Lower leg skin (tissue), 3 donors: Measurements from ENCODE around the gene TBCD.

Source experiments
- POLR2A ChIP-seq, 2 donors: fragments of 450-650 bp; IDR thresholded peaks; one replicate each; pipeline ENCODE4 v1.6.1; 2016 to 2017; ENCODE audit warnings: antibody characterized with exemption in 2 of 2, mild to moderate bottlenecking in 1 of 2, moderate library complexity in 1 of 2
- TF ChIP-seq, protein P1 (sequence below), 3 donors: fragments of 450-650 bp; IDR thresholded peaks; one replicate each; pipeline ENCODE4 v1.5.1; 2016; ENCODE audit warnings: antibody characterized with exemption in 3 of 3, mild to moderate bottlenecking in 3 of 3, moderate library complexity in 2 of 3

DNA sequence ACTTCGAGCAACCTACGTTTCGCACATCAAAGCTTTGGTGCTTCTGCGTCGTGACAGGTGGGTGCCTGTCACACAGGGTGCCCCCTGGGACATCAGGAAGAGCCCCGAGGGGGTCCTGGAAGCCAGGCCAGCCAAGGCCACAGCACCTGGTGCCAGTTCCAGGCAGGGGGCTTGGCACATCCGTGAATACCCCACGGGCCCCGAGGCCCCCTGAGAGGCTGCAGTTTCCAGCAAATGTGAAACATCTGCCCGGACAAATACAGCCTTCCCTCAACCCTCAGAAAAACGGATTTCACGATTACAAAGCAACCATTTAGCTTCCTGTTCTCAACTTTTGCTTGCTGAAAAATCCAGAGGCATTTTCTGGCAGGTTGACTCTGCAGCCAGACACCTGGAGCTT, 218.2 kb downstream of the TBCD start:
- TF ChIP-seq, protein P1, sequence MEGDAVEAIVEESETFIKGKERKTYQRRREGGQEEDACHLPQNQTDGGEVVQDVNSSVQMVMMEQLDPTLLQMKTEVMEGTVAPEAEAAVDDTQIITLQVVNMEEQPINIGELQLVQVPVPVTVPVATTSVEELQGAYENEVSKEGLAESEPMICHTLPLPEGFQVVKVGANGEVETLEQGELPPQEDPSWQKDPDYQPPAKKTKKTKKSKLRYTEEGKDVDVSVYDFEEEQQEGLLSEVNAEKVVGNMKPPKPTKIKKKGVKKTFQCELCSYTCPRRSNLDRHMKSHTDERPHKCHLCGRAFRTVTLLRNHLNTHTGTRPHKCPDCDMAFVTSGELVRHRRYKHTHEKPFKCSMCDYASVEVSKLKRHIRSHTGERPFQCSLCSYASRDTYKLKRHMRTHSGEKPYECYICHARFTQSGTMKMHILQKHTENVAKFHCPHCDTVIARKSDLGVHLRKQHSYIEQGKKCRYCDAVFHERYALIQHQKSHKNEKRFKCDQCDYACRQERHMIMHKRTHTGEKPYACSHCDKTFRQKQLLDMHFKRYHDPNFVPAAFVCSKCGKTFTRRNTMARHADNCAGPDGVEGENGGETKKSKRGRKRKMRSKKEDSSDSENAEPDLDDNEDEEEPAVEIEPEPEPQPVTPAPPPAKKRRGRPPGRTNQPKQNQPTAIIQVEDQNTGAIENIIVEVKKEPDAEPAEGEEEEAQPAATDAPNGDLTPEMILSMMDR (IDR thresholded peaks at IDR 0.05), result no peak
- TF ChIP-seq POLR2A (IDR thresholded peaks at IDR 0.05), result no peak
